Activated gamma-delta T cell treated with Interleukin-2 at 50 U/mL for 16 hours (primary cell): Measurements from ENCODE around the gene TPRN.

Source experiments
- DNase-seq: peaks from one replicate; pipeline ENCODE4 v3.0.0-alpha.2; 2020

The TPRN gene

GRCh38 chr9:137223078-137223970, 22.8 kb upstream of the TPRN start:
- peak; percentile 97 for DNase-seq

GRCh38 chr9:137222190-137223077, 21.9 kb upstream of the TPRN start, which contains the start of gene RNF208:
TSS of gene RNF208 (minus strand) at chr9:137222240. CDS start at chr9:137221212, 1,028 bp downstream.
- no peak for DNase-seq

- no peak for DNase-seq
Observed at GRCh38 chr9:137221506-137222111, 21.1 kb upstream of the TPRN start.

- DNase-seq, result no peak
Observed at GRCh38 chr9:137221095-137221505, 20.6 kb upstream of the TPRN start.

- DNase-seq, result no peak
Observed at GRCh38 chr9:137220317-137221094, 20.0 kb upstream of the TPRN start.

GRCh38 chr9:137219757-137220316, 19.3 kb upstream of the TPRN start:
- no peak for DNase-seq

- DNase-seq, result no peak
Observed at GRCh38 chr9:137218754-137219271, 18.3 kb upstream of the TPRN start.

GRCh38 chr9:137218212-137218753, 17.7 kb upstream of the TPRN start:
- DNase-seq, result no peak

- DNase-seq, result no peak
Observed at GRCh38 chr9:137217276-137218211, 17.0 kb upstream of the TPRN start.

GRCh38 chr9:137216188-137216965, 15.8 kb upstream of the TPRN start:
- DNase-seq, result no peak

- no peak for DNase-seq
Observed at GRCh38 chr9:137215196-137215986, 14.8 kb upstream of the TPRN start.

GRCh38 chr9:137214620-137215019, 14.1 kb upstream of the TPRN start:
- DNase-seq, result no peak

GRCh38 chr9:137213160-137214060, 12.9 kb upstream of the TPRN start:
- DNase-seq, result no peak

- DNase-seq, result no peak
Observed at GRCh38 chr9:137212520-137212919, 12.0 kb upstream of the TPRN start.

- DNase-seq, result no peak
Observed at GRCh38 chr9:137211532-137211931, 11.0 kb upstream of the TPRN start.

GRCh38 chr9:137206602-137207001, 6.1 kb upstream of the TPRN start:
- DNase-seq, result no peak
